Anterior cingulate cortex (tissue), 58 donors: ENCODE data around the gene IL13.

Source experiments
- DNase-seq, 58 donors: peaks; one replicate each; lab custom pipeline; 2025; lab: John Stamatoyannopoulos, UW

The IL13 gene

DNA sequence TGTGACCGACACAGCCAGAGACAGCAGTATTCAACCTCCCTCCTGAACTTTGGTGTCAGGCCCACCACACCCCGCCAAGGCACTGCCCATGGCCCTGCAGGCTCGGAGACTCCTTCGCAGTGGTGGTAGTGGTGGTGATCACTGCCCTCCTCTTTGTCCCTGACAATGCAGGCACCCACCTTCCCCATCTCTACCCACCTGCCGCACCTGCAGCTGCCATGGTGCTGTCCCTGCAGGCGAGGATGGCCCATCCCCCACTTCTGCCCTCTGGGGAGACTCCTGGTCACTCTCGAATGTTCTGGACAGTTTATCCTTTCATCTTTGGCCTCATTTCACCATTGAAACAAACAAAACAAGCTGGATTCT lies 11.5 kb downstream of the IL13 start:
- no peak for DNase-seq

DNA sequence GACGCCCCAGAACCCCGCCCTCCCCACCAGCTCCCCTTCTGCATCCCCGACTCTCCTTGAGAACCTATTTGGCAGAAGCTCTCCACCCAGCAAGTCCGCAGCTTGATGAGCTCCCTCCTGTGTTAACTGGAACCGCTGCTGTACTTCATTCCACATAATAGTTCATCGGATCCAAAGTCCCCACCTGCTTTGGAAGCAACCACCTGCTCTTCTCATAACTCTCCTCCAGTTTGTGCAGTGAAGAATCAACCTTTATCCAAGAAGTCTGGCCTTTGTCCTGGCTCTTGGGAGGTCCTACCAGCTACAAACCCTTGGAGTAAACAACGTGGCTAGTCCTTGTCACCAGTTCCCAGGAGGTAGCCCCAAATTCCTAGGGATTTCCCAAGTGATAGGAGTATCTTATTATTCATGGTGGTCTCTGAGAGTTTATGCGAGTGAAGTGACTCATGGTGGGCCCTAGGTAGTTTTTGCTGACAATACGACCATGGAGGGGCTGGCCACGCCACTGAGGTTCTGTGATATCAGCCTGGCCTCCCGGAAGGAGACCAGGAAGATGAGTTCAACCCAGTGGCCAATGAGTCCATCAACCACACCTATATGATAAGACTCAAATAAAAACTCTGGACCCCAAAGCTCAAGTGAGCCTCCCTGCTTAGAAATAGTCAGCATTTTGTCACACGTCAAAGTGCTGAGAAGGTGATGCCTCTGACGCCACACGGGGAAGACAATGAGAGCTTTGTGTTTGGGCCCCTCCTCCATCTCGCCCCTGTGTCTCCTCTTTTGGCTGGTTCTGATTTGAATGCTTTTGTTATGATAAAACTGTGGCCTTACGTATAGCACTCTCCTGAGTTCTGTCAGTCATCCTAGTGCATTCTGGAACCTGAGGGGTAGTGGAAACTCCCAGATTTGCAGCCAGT lies 12.3 kb downstream of the IL13 start:
- DNase-seq = no peak

DNA sequence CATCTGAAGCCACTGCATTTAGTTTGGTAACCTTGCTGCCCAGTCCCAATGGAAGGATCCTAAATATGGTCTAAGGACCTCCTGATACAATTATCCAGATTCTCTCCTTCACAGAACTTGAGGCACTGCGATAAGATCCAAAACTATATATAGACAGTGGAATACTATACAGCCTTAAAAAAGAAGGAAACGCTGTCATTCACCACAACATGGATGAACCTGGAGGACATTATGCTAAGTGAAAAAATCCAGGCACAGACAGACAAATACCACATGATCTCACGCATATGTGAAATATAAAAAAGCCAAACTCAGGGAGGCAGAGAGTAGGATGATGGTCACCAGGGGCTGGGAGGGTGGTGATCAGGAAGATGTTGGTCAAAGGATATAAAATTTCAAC lies 13.0 kb downstream of the IL13 start:
- DNase-seq = no peak

DNA sequence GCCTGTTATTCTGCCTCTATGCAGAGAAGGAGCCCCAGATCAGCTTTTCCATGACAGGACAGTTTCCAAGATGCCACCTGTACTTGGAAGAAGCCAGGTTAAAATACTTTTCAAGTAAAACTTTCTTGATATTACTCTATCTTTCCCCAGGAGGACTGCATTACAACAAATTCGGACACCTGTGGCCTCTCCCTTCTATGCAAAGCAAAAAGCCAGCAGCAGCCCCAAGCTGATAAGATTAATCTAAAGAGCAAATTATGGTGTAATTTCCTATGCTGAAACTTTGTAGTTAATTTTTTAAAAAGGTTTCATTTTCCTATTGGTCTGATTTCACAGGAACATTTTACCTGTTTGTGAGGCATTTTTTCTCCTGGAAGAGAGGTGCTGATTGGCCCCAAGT lies 15.5 kb downstream of the IL13 start:
- no peak for DNase-seq

DNA sequence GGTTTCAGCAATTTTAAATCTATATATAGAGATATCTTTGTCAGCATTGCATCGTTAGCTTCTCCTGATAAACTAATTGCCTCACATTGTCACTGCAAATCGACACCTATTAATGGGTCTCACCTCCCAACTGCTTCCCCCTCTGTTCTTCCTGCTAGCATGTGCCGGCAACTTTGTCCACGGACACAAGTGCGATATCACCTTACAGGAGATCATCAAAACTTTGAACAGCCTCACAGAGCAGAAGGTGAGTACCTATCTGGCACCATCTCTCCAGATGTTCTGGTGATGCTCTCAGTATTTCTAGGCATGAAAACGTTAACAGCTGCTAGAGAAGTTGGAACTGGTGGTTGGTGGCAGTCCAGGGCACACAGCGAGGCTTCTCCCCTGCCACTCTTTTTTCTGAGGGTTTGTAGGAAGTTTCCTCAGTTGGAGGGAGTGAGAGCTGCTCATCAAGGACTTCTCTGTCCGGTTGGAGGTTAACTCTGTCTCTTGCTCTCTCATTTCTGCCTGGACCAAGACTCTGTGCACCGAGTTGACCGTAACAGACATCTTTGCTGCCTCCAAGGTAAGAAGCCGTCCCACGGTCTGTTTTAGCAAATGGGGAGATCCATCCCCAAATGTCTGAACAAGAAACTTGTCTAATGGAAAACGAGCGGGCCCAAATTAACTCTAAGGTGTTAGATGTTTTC lies 16.1 kb downstream of the IL13 start, which contains the start of gene IL4:
TSS of gene IL4 (plus strand) at position 51 of the 692 bp plus-strand sequence. CDS start at position 113, 62 bp downstream.
- DNase-seq = no peak

DNA sequence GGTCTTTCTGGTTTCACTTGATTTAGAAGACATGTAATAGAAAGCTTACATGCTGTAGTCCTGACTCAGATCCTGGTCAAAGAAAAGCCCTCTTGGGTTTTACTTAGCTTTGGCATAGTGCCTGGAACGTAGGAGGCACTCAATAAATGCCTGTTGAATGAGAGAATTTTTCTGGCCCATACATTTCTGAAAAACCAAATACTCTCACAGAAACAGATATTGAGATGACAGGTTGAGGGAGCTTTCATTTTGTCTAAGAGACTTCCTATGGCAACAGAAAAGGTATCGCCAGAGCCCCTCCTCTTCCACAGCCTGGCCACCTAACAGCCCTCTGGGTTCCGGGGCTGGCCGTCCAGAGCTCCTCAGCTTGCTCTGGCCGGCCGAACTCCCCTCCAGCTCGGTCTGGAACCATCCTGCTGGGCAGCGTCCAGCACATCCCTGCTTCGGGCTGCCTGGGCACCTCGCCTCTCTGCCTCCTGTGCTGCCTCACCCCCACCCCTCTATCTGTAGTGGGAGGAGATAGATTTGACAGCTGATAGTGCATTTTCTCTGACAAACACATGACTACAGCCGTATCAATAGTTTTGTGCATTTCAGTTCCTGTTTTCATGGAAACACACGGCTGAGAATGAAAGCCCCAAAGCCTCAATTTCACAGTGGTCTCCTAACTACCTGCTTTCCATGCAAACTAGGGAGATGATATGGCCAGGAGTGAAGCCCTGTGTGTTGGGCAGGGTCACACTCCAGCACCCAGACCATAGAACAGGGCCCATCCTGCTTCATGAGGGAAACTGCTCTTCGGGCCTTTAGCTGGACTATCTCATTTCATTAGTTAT lies 16.9 kb downstream of the IL13 start:
- no peak for DNase-seq

DNA sequence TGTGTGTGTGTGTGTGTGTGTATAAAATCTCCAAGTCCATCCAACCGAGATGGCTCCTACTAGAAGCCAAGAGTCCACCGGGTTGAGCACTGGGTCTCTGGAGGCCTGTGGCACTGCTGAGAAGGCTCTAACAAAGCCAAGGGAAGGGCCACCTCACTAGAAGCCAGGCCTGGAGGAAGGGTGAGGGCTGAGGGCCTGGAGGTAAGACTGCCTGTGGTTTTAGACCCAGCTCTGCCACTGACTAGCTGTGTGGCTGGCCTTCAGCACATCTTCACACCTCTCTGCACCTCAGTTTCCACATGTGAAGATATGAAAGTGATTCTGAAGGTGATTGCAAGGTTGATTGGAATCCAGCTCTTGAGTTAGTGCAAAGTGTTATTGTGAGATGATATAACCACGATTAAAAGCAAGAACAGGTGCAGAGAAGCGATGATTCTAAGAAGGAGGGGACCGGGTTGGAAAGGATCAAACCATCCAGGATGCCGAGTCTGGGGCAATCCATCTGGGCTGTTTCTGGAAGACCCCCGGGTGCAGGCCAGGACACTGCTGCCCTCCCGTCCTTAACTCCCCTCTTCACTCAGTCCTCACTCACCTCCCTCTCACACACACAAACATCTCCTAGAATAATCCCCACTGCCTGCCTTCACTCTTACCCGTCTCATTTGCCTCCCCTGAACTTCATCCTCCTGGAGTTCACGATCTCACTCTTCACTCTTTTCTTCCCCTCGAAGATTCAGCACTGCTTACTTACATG lies 18.1 kb downstream of the IL13 start:
- DNase-seq = no peak

DNA sequence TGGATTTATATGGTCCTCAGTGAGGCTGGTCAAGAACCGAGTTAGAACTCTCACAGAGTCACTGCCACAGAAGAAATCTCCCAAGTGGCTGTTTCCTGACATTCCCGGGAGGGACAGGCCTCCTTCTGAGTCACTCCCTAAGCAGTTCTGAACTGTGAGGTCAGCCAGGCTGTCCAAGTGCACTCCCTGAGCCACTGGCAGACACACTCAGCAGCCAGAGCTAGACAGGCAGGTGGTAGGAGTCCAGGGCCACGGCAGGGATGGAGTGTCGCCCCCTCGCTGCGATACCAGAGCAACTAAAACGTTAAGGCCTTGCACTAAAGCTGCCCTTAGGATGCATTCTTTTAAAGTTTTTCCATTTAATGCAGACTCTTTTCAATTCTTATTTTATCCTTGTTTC lies 19.2 kb downstream of the IL13 start:
- no peak for DNase-seq

DNA sequence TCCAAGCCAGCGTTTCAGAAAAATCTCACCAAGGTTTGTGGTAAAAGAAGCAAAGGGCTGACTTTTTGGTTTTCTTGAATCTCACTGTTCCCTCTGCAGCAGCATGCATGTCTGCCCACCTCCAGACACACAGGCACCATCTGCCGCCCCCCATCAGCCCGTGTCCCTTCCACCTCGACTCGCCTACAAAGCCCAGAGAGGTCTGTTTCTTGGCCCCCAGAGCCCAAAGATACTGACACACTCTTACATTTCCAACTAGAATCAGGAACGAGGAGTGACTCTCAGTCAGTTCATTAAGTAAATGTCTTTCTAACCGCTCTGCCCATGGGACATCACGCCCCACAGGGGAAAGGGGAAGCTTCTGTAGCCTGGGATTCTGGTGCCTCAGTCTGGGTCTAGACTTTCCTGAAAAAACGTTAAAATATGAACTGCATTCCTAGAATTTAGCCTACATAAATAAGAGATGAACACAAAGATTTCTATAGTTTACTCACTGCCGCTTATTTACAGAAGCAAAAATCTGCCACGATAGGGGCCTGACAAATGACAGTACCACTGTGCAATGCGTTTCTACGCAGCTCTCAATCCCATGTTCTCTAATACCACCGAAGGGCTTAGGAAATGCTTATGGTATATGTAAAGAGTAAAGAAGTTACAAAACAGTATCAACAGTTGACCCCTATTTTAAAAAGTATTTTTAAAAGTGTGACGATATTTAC lies 19.9 kb downstream of the IL13 start:
- no peak for DNase-seq

DNA sequence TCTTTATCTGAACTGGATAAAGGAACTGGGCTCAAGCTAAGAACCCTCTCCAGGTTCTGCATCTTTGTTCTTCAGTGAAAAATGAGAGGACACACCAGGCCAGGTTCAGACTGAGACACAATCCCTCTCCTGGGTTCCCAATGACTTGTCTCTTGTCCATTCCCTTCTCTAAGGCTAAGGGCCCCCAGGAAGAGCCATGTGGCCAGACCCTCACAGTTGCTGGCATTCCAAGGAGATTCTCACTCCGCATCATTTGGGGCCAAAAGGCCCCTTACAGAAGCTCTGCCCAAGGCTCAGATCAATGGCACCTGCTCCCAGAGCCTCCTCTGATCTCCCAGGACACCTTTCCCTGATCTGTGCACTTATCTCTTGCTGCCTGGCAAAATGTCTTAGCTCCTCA lies 20.8 kb downstream of the IL13 start:
- DNase-seq = no peak

DNA sequence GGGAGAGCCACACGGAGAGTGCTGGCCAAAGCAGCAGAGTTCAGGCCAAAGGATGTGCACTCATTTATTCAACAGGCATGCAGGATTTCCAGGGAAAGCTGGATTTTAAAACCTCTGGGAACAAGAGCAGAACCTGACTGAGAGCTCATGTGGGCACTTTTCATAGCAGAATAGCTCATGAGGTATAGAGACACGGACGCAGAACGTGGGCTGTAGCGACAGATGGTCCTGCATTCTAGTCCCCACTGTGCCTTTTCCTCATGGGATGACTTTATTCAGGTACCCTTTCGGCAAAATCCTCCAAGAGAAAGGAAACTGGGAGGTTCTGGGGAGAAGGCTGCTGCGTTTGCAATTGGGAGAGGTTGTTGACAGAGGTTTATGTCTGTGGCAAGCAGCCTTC lies 21.2 kb downstream of the IL13 start:
- no peak for DNase-seq

DNA sequence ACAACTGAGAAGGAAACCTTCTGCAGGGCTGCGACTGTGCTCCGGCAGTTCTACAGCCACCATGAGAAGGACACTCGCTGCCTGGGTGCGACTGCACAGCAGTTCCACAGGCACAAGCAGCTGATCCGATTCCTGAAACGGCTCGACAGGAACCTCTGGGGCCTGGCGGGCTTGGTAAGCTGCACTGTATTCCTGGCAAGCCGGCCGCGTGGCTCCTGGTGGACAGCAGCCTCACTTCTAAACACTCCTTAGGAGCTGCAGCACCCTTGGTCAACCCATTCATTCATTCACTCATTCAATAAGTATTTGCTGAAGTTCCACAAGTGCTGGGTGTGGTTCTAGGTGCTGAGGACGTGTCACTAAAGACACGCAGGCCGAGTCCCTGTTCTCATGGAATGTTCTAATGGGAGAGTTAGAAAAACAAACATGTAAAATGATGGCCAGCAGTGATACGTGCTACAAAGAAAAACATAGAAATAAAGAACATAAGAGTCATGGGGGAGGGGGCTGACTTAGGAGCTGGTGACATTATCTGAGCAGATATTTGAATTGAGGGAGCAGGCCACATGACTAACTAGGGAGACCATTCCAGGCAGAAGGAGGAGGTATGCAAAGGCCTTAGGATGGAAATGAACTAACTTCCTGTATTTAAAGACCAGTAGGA lies 21.9 kb downstream of the IL13 start:
- no peak for DNase-seq

DNA sequence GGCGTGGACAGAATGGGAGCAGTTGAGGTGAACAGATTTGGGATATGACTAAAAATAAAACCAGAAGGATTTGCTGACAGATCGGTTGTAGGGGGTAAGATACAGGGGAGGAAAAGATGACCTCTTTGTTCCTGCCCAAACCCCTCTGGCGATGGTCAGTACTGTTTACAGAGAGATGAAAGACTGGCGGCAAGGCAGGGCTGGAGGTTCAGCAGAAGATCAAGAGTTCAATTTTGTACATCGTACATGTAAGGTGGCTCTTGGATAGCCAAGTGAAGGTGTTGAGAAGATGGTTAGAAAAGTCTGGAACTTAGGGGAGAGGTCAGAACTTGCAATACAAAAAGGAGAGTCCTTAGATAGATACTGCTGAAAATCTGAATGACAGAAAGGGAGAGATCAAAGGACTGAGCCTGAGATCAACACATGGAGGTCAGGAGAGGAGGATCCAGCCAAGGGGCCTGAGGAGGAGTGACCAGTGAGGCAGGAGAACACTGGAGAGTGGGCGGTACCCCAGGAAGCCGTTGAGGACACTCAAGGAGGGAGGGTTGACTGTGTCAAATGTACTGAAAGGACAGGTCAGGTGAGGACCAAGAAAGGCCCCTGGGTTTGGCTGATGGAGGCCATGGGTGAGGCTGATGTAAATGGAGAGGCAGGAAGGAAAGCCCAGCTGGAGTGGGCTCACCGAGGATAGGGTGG lies 23.0 kb downstream of the IL13 start:
- no peak for DNase-seq

DNA sequence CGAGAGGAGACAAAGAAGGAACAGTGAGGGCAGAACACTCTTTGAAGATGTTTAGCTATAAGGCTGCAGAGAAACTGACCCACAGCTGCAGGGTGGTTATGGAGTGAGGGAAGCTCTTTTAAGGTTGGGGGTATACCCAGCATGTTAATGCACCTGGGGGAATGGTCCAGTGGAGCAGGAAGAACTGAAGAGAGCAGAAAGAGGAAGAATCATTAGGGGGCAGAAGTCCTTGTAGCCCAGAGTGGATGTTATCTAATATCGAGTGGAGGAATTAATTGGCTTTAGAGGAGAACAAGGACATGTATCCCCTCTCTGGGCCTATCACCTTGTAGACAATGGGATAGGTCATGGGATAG lies 23.5 kb downstream of the IL13 start:
- no peak for DNase-seq

DNA sequence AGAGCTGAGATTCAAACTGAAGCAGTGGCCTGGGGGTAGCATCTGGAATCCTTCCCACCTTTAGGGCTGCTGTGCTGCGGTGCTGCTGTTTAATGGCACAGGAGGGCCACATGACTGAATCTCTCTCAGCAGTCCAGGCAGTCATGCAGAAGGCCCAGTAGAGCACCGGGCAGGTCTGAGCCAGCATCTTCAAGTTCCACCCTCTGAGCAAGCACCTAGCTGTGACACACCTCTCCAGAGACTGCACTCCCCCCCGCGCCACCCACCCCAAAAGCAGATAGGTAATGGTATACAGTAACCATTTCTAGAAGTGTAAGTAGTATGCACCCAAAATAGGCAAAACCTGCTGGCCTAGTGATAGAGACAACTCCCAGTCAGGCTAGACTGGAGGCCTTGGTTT lies 24.0 kb downstream of the IL13 start:
- DNase-seq = no peak

DNA sequence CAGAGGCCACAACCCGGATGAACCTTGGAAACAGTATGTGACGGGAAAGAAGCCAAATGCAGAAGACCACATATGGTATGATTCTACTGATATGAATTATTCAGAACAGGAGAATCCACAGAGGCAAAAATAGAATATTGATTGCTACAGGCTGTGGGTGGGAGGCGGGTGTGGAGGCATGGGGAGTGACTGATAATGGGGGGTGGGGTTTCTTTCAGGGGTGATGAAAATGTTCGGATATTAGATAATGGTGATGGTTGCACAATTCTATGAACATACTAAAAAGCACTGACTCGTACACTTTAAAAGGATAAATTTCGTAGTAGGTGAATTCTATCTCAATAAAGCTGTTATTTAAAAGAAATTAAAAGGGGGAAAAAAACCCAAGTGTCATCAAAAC lies 26.5 kb downstream of the IL13 start:
- no peak for DNase-seq

DNA sequence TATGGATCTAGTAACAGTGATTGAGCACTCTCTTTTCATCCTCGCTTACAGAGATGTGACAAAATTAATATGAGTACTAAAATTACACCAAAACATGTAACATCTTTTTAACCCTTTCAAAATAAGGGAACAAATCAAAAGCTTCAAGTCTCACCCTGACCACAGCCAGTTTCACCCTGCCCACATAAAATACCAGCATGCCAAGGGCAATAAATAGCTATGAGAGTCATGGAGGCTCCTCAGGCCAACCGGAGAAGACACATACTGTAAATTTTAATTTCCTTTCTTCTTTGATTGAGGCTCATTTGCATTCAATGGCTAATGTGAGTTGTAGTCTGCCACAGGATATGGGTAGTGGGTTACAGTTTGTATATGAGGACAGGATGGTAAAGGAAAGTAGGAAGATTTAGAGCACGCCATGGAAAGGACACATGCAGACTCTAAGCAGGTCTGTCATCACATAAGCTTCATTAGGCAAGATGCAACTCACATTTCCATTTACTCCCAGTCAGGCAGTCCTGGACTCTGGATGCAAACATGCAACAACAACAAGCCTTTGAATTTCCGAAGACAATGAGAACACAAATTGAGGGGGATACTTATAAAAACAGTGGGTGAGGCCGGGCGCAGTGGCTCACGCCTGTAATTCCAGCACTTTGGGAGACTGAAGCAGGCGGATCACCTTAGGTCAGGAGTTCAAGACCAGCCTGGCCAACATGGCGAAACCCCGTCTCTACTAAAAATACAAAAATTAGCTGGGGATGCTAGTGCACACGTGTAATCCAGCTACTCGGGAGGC lies 27.1 kb downstream of the IL13 start:
- DNase-seq = no peak

DNA sequence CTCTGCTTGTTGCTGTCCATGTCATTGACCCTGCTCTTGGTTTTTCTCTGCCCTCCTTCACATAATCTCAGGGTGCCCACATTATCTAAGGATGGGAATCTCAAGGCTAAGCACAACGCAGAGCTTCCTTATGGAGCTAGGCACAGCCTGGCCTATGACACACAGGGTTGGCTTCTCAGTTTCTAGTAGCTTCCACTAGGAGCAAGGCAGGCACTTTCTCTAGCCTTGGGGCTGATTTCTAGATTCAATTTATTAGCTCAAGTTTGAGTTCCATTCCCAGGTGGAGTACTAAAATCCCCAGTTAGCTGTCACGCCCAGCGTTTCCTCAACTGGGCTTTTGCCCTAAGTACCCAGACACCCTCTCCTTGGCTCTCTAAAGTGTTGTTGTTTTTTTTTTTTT lies 28.2 kb downstream of the IL13 start:
- DNase-seq = no peak
